HG02571 (cell line): Measurements from ENCODE around the gene PXDN.

Experiments used
- ATAC-seq: cut with Tn5 transposase; IDR thresholded peaks from one replicate; pipeline ENCODE4 v1.9.1; 2021; ENCODE audit warnings: mild to moderate bottlenecking, moderate library complexity; ENCODE audit not compliant: unreplicated experiment

PXDN gene

GRCh38 chr2:1590596-1591460 lies 153.5 kb downstream of the PXDN start:
- no peak for ATAC-seq

GRCh38 chr2:1588978-1589621 lies 155.2 kb downstream of the PXDN start:
- ATAC-seq, result no peak

- ATAC-seq, result no peak
Observed at GRCh38 chr2:1588051-1588977, 156.0 kb downstream of the PXDN start.

- ATAC-seq, result no peak
Observed at GRCh38 chr2:1586923-1587840, 157.1 kb downstream of the PXDN start.

- no peak for ATAC-seq
Observed at GRCh38 chr2:1586251-1586922, 157.9 kb downstream of the PXDN start.

GRCh38 chr2:1585635-1586034 lies 158.7 kb downstream of the PXDN start:
- ATAC-seq, result no peak

- ATAC-seq, result no peak
Observed at GRCh38 chr2:1584691-1585485, 159.4 kb downstream of the PXDN start.

- ATAC-seq, result no peak
Observed at GRCh38 chr2:1584051-1584531, 160.2 kb downstream of the PXDN start.

- ATAC-seq, result no peak
Observed at GRCh38 chr2:1582891-1583341, 161.4 kb downstream of the PXDN start.

- ATAC-seq, result no peak
Observed at GRCh38 chr2:1581965-1582625, 162.2 kb downstream of the PXDN start.
